ENCODE measurements around the gene SRGAP2C.
"Not testable (repeated sequence)": the region's sequence is repeated elsewhere in the genome, so short reads cannot be mapped to it uniquely, and the experiment has no call there.

DNA sequence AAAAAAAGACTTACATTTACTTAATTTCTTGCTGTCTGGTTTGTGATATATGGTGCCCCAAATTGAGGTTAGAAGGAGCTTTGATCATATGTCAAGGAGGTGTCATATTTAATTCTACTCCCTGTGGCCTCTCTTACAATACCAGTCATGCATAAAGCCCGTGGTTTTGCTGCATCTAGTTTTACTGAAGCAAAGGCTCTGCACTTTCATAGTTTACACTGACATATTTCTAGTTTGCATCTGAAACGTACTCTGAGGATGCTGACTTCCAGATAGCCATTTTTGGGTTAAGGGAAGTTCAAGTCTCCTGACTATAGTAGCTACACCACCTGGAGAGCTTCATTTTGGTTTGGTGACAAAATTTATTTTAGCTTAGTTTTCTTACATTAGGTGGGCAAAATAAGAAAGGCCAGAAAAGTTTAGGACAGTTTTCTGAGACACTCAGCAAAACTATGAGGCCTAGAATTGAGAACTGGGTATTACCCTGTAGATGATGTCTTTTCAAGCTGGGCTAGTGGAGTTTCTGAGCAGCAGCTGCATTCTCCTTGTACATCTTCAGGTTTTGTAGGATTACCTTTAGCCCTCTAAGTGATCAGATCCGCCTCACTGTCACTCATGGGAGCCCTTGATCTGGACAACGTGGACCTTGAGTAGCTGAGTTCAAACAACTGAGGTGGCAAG is 47.8 kb downstream of the SRGAP2C start:
- TF ChIP-seq, protein P1, sequence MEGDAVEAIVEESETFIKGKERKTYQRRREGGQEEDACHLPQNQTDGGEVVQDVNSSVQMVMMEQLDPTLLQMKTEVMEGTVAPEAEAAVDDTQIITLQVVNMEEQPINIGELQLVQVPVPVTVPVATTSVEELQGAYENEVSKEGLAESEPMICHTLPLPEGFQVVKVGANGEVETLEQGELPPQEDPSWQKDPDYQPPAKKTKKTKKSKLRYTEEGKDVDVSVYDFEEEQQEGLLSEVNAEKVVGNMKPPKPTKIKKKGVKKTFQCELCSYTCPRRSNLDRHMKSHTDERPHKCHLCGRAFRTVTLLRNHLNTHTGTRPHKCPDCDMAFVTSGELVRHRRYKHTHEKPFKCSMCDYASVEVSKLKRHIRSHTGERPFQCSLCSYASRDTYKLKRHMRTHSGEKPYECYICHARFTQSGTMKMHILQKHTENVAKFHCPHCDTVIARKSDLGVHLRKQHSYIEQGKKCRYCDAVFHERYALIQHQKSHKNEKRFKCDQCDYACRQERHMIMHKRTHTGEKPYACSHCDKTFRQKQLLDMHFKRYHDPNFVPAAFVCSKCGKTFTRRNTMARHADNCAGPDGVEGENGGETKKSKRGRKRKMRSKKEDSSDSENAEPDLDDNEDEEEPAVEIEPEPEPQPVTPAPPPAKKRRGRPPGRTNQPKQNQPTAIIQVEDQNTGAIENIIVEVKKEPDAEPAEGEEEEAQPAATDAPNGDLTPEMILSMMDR (IDR thresholded peaks at IDR 0.05) = not testable (repeated sequence)
- TF ChIP-seq POLR2A (IDR thresholded peaks at IDR 0.05) = not testable (repeated sequence)
